Stomach (tissue), 4 donors: ENCODE measurements around the gene DRAP1.

Source experiments
- POLR2A ChIP-seq, 4 donors: fragments of 450-650 bp; IDR thresholded peaks; one replicate each; pipeline ENCODE4 v1.6.1; 2016; ENCODE audit warnings: antibody characterized with exemption in 4 of 4, control low read depth in 2 of 4, mild to moderate bottlenecking in 1 of 4, moderate library complexity in 1 of 4
- POLR2AphosphoS5 ChIP-seq, 3 donors: sonication (generic); formaldehyde crosslinking; IDR thresholded peaks; one replicate each; pipeline ENCODE4 v1.6.1; 2016; ENCODE audit warnings: antibody characterized with exemption in 3 of 3
- TF ChIP-seq, protein P1 (sequence below), 7 experiments: fragments of 450-650 bp in 4 of 7; fragments of 200-600 bp in 3 of 7; sonication (generic) in 3 of 7; IDR thresholded peaks; one replicate each; pipeline ENCODE4 v1.5.1; 2016 to 2019; ENCODE audit warnings: antibody characterized with exemption in 7 of 7, control low read depth in 2 of 7, mild to moderate bottlenecking in 1 of 7

DNA sequence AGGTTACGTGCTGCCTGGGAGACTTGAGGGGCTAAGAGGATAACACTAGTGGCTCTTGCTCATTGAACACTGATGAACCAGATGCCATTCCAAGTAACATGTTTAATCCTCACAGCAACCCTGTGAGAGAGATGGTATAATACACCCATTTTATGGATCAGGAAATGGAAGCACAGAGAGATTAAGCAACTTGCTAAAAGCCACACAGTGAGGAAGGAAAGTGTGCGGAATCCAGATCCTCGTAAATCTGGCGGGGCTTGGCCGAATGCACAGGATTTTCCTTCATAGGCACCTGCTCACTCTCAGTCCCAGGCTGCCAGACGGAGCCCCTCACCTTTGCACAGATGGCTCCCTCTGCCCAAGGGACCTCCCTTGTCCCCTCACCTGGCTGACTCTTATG is 11.3 kb upstream of the DRAP1 start:
- TF ChIP-seq POLR2A (IDR thresholded peaks at IDR 0.05), result no peak
- TF ChIP-seq, protein P1, sequence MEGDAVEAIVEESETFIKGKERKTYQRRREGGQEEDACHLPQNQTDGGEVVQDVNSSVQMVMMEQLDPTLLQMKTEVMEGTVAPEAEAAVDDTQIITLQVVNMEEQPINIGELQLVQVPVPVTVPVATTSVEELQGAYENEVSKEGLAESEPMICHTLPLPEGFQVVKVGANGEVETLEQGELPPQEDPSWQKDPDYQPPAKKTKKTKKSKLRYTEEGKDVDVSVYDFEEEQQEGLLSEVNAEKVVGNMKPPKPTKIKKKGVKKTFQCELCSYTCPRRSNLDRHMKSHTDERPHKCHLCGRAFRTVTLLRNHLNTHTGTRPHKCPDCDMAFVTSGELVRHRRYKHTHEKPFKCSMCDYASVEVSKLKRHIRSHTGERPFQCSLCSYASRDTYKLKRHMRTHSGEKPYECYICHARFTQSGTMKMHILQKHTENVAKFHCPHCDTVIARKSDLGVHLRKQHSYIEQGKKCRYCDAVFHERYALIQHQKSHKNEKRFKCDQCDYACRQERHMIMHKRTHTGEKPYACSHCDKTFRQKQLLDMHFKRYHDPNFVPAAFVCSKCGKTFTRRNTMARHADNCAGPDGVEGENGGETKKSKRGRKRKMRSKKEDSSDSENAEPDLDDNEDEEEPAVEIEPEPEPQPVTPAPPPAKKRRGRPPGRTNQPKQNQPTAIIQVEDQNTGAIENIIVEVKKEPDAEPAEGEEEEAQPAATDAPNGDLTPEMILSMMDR (IDR thresholded peaks at IDR 0.05), result no peak
- TF ChIP-seq POLR2AphosphoS5 (IDR thresholded peaks at IDR 0.05), result no peak
